Activated naive CD4-positive, alpha-beta T cell treated with anti-CD3 and anti-CD28 coated beads, Interleukin-2, amount 50 U/mL, for 16 hours (primary cell): ENCODE results near the gene UBC.
A peak's percentile ranks its signal among the peaks of the same experiment; 100 is the strongest.
"Not testable (repeated sequence)": the region's sequence is repeated elsewhere in the genome, so short reads cannot be mapped to it uniquely, and the experiment has no call there.

Experiments used
- DNase-seq: peaks from one replicate; pipeline ENCODE4 v3.0.0-alpha.2; 2020

Gene UBC

GRCh38 chr12:124914392-124915238 lies at the start of gene UBC:
Gene UBC (minus strand): TSS chr12:124914650. CDS start chr12:124913771, 879 bp downstream.
- peak; percentile 89 for DNase-seq

DNA sequence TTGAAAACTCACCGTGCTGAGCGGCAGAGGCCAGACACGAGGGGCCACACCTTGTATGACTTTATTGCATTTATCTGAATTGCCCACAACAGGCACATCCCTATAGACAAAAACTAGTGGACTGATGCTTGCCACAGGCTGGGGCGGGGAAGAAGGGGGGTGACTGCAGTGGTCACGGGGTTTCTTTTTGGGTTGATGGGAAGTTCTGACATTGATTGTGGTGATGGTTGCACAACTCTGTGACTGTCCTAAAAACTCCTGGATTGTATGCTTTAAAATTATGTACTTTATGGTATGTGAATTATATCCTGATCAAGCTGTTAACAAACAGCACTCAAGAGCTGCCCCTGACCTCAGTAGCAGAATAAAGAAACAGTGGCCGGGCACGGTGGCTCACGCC lies 48.8 kb upstream of the UBC start:
- no peak for DNase-seq

DNA sequence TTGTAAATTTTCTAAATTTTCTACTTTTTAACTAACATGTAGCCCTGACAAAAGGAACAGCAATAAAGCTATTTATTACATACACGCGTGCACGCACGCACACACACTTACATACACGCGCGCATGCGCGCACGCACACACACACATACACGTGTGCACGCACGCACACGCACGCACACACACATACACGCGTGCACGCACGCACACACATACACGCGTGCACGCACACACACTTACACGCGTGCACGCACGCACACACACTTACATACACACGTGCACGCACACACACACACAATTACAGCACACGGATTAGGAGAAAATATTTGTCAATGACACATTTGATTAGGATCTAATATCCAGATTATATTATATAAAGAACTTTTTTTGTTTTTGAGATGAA lies 46.6 kb upstream of the UBC start:
- no peak for DNase-seq

GRCh38 chr12:124956571-124956970 lies 42.1 kb upstream of the UBC start:
- no peak for DNase-seq

DNA sequence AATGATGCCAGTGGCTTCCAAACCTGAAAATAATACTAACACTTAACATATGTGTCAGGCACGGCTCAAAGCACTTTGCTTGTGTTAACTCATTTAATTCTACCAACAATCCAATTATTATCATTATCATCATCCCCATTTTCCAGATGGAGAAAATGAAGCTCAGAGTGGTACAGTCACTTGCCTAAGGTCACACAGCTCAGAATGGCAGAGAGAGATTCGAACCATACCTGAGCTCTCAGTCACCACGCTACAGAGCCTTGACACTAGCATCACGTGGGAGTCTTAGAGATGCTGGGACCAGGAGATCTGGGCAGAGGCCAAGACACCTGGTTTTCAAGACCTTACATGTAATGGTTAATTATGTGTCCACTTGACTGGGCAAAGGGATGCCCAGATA lies 40.3 kb upstream of the UBC start:
- no peak for DNase-seq

- no peak for DNase-seq
These were observed 39.4 kb upstream of the UBC start for GRCh38 chr12:124953689-124954405.

- DNase-seq: no peak
These were observed 38.4 kb upstream of the UBC start for GRCh38 chr12:124952801-124953200.

- no peak for DNase-seq
These were observed 37.8 kb upstream of the UBC start for GRCh38 chr12:124952295-124952694.

GRCh38 chr12:124949779-124950728 lies 35.6 kb upstream of the UBC start:
- no peak for DNase-seq

- DNase-seq: no peak
These were observed 34.6 kb upstream of the UBC start for GRCh38 chr12:124949066-124949465.

- no peak for DNase-seq
These were observed 33.3 kb upstream of the UBC start for GRCh38 chr12:124947561-124948398.

- DNase-seq: no peak
These were observed 32.6 kb upstream of the UBC start for GRCh38 chr12:124947013-124947412.

DNA sequence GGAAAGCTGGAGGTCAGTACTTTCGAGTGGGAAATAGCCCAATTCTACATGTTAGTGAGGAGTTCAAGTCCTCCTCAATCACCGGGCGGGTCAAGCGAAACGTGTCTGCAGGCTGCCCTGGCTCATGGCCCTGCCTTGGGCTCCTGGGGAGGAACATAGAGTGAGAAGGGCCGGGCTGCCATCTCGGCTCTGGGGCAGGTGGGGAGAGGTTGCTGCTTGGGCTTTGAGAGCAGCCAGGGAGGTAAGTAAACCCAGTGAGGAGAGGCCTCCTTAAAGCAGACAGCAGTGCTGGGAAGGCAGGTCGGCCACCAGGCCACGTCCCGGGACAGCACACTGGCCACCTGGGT lies 32.0 kb upstream of the UBC start:
- no peak for DNase-seq

DNA sequence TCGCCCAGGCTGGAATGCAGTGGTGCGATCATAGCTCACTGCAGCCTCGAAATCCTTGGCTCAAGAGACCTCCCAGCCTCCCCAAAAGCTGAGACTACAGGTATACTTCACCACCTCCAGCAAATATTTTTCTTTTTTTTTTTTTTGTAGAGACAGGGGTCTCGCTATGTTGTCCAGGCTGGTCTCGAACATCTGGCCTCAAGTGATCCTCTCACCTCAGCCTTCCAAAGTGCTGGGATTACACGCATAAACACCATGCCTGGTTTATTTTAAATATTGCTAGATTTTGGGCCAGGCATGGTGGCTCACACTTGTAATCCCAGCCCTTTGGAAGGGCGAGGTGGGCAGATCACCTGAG lies 26.7 kb upstream of the UBC start:
- no peak for DNase-seq

- DNase-seq: peak; percentile 85
These were observed 26.1 kb upstream of the UBC start for GRCh38 chr12:124940393-124941169.

GRCh38 chr12:124940143-124940392 lies 25.6 kb upstream of the UBC start:
- no peak for DNase-seq

DNA sequence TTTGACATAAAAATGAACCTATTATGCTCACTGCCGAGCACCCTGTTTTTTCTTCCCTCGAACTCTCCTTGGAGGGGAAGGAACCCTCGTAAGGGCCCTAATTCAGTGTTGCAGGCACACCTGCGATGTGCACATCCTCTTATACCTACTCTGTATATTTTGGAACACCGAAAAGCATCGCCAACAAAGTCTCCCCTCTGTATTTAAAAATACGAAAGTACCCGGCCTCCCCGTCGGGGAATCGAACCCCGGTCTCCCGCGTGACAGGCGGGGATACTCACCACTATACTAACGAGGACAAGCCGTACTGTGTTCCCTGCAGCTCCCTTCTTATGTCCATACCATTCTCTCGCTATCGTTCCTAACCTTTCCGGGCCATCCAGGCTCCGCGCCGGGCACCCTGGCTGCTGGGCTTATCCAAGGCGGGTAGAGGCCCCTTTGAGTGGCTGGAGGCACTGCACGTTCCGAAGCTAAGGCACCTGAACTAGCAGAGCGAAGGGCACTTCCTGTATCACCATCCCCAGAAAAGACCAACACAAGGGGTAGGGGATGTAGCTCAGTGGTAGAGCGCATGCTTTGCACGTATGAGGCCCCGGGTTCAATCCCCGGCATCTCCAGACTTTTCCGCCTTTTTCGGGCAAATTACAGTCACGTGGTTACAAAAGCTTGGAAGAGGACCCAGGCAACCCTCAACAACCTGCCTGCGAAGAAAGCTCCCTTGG lies 25.1 kb upstream of the UBC start:
- peak; percentile 87 for DNase-seq

- peak; percentile 46 for DNase-seq
These were observed 24.6 kb upstream of the UBC start for GRCh38 chr12:124939079-124939420.

DNA sequence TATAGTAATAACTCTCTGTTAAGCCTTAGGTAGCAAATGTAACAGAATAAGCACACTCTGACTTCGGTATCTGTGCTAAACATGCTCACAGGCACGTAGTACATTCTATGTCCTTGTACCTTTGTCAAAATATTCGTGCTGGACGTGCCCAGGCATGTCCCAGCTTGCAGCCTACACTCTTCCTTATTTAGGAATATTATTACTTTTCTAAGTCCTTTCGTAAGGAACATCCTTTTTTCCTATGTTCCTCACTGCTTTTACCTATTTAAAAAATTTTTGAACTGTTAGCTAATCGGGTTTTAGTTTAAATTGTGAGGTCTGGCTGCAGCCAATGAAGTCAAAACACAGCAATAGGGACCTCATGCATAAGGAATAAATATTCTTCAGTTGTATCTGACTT lies 24.1 kb upstream of the UBC start:
- DNase-seq: no peak

- no peak for DNase-seq
These were observed 23.7 kb upstream of the UBC start for GRCh38 chr12:124938108-124938507.

DNA sequence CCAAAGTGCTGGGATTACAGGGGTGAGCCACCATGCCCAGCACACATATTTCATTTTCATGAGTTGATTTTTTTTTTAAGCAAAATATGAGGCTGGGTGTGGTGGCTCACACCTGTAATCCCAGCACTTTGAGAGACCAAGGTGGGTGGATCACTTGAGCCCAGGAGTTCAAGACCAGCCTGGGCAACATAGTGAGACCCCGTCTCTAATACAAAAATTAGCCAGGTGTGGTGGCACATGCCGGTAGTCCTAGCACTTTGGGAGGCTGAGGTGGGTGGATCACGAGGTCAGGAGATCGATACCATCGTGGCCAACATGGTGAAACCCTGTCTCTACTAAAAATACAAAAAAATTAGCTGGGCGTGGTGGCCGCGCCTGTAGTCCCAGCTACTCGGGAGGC lies 17.1 kb upstream of the UBC start:
- DNase-seq: not testable (repeated sequence)
